HCT116 (cell line): ENCODE results near the gene UPF3A.

Experiments
- YY1 ChIP-seq: IDR thresholded peaks from 2 replicates; pipeline ENCODE4 v1.6.1; 2011; ENCODE audit warnings: low read length, low read depth, moderate library complexity, mild to moderate bottlenecking; ENCODE audit not compliant: insufficient replicate concordance; ENCODE audit errors: extremely low read depth
- TF ChIP-seq, protein P1 (sequence below), 3 experiments: fragments of 200-600 bp in 1 of 3; sonication (generic) in 1 of 3; IDR thresholded peaks in 2 of 3; conservative IDR thresholded peaks in 1 of 3; 2 replicates each; pipeline ENCODE4 v1.5.1; 2012 to 2017; ENCODE audit warnings: low read depth in 2 of 3, low read length in 2 of 3, antibody characterized with exemption in 1 of 3, borderline replicate concordance in 1 of 3, control low read depth in 1 of 3, mild to moderate bottlenecking in 1 of 3, mixed read lengths in 1 of 3, mixed run types in 1 of 3, moderate library complexity in 1 of 3; ENCODE audit not compliant: insufficient read depth in 1 of 3
- TF ChIP-seq, protein P2 (sequence below): IDR thresholded peaks from 2 replicates; pipeline ENCODE4 v1.6.1; 2011; ENCODE audit warnings: mild to moderate bottlenecking, low read length, moderate library complexity; ENCODE audit not compliant: insufficient replicate concordance; ENCODE audit errors: extremely low read depth

DNA sequence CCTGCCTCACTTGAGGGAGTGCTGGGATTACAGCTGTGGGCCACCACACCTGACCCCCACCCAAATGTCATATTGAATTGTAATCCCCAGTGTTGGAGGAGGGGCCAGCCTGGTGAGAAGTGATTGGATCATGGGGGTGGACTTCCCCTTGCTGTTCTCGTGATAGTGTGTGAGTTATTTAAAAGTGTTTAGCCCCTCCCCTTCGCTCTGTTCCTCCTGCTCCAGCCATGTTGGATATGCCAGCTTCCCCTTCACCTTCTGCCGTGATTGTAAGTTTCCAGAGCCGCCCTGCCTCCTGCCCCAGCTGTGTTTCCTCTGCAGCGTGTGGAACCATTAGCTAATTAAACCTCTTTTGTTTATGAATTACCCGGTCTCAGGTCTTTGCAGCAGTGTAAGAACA, 46.6 kb downstream of the UPF3A start:
- TF ChIP-seq, protein P1, sequence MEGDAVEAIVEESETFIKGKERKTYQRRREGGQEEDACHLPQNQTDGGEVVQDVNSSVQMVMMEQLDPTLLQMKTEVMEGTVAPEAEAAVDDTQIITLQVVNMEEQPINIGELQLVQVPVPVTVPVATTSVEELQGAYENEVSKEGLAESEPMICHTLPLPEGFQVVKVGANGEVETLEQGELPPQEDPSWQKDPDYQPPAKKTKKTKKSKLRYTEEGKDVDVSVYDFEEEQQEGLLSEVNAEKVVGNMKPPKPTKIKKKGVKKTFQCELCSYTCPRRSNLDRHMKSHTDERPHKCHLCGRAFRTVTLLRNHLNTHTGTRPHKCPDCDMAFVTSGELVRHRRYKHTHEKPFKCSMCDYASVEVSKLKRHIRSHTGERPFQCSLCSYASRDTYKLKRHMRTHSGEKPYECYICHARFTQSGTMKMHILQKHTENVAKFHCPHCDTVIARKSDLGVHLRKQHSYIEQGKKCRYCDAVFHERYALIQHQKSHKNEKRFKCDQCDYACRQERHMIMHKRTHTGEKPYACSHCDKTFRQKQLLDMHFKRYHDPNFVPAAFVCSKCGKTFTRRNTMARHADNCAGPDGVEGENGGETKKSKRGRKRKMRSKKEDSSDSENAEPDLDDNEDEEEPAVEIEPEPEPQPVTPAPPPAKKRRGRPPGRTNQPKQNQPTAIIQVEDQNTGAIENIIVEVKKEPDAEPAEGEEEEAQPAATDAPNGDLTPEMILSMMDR (IDR thresholded peaks at IDR 0.05 in 2 of 3, conservative IDR thresholded peaks at IDR 0.05 in 1 of 3; ENCODE audit: borderline replicate concordance in 1 of 3, insufficient read depth in 1 of 3, low read depth in 2 of 3, low read length in 2 of 3) = no peak
- TF ChIP-seq, protein P2, sequence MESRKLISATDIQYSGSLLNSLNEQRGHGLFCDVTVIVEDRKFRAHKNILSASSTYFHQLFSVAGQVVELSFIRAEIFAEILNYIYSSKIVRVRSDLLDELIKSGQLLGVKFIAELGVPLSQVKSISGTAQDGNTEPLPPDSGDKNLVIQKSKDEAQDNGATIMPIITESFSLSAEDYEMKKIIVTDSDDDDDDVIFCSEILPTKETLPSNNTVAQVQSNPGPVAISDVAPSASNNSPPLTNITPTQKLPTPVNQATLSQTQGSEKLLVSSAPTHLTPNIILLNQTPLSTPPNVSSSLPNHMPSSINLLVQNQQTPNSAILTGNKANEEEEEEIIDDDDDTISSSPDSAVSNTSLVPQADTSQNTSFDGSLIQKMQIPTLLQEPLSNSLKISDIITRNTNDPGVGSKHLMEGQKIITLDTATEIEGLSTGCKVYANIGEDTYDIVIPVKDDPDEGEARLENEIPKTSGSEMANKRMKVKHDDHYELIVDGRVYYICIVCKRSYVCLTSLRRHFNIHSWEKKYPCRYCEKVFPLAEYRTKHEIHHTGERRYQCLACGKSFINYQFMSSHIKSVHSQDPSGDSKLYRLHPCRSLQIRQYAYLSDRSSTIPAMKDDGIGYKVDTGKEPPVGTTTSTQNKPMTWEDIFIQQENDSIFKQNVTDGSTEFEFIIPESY = no peak
- TF ChIP-seq YY1 = no peak
